SK-N-SH (cell line): ENCODE measurements around the gene RUVBL1.

Experiments
- CTCF ChIP-seq: fragments of 200-600 bp; sonication (generic); IDR thresholded peaks from 2 replicates; pipeline ENCODE4 v1.6.1; 2017; ENCODE audit warnings: antibody characterized with exemption, mild to moderate bottlenecking, moderate library complexity
- EP300 ChIP-seq, 2 experiments: IDR thresholded peaks; 2 replicates each; pipeline versions ENCODE4 v1.4.0 to v1.6.1; 2012; ENCODE audit warnings: borderline replicate concordance in 1 of 2, low read depth in 1 of 2, low read length in 1 of 2
- EZH2phosphoT487 ChIP-seq: fragments of 200-600 bp; sonication (generic); IDR thresholded peaks from 2 replicates; pipeline ENCODE4 v1.6.1; 2017; ENCODE audit warnings: low read depth, mixed run types, mild to moderate bottlenecking, antibody characterized with exemption, moderate library complexity, borderline replicate concordance
- FOXM1 ChIP-seq: IDR thresholded peaks from 2 replicates; pipeline ENCODE4 v1.4.0; 2012; ENCODE audit warnings: low read depth, mild to moderate bottlenecking
- GATA2 ChIP-seq: sonication (generic); formaldehyde crosslinking; IDR thresholded peaks from 2 replicates; pipeline ENCODE4 v1.5.0; 2020; ENCODE audit warnings: mild to moderate bottlenecking, missing genetic modification reagents
- MXI1 ChIP-seq: IDR thresholded peaks from 2 replicates; pipeline ENCODE4 v1.6.1; 2012; ENCODE audit warnings: mild to moderate bottlenecking, low read depth, low read length, improper control_type of control experiment
- POLR2AphosphoS5 ChIP-seq: IDR thresholded peaks from 2 replicates; pipeline ENCODE4 v1.6.1; 2012; ENCODE audit warnings: low read depth, low read length
- RFX5 ChIP-seq: IDR thresholded peaks from 2 replicates; pipeline ENCODE4 v1.6.1; 2012; ENCODE audit warnings: mild to moderate bottlenecking, improper control_type of control experiment, low read length
- RXRA ChIP-seq: IDR thresholded peaks from 2 replicates; pipeline ENCODE4 v1.4.0; 2012; ENCODE audit warnings: low read depth, mild to moderate bottlenecking, borderline replicate concordance
- USF1 ChIP-seq: IDR thresholded peaks from 2 replicates; pipeline ENCODE4 v1.4.0; 2012; ENCODE audit warnings: low read depth, borderline replicate concordance
- USF2 ChIP-seq: fragments of 150-350 bp; IDR thresholded peaks from 2 replicates; pipeline ENCODE4 v1.6.1; 2017; ENCODE audit warnings: antibody characterized with exemption, low read length, low read depth, borderline replicate concordance
- YY1 ChIP-seq: IDR thresholded peaks from 2 replicates; pipeline ENCODE4 v1.4.0; 2012; ENCODE audit warnings: low read depth, mild to moderate bottlenecking

- no peak for TF ChIP-seq CTCF
- no peak for TF ChIP-seq YY1
- no peak for TF ChIP-seq EZH2phosphoT487
- no peak for TF ChIP-seq RXRA
- no peak for TF ChIP-seq EP300 (IDR thresholded peaks at IDR 0.05; ENCODE audit: borderline replicate concordance in 1 of 2, low read depth in 1 of 2, low read length in 1 of 2)
- no peak for TF ChIP-seq FOXM1
- no peak for TF ChIP-seq USF1
- no peak for TF ChIP-seq GATA2 (CRISPR knock-in tag)
- TF ChIP-seq MXI1: no peak
- TF ChIP-seq RFX5: no peak
- no peak for TF ChIP-seq USF2
- no peak for TF ChIP-seq POLR2AphosphoS5
Observed at GRCh38 chr3:128077665-128078064, 45.9 kb downstream of the RUVBL1 start.
